ENCODE data around the gene BCAR1. TPM values are rescaled to one million over a fixed set of nuclear protein-coding genes. Genes with fewer than 3 reads are reported as not detected.
"Not testable (repeated sequence)": the region's sequence is repeated elsewhere in the genome, so short reads cannot be mapped to it uniquely, and the experiment has no call there.

Gene BCAR1
- total RNA-seq, 1 experiment from 2014 or later = 120 TPM

GRCh38 chr16:75207831-75208230, 43.6 kb downstream of the BCAR1 start:
- no TSS peak for BruUV-seq (replicated peaks)
- ChIA-PET CTCF (no interaction called here), POLR2A (no interaction called here)
- H3K9me3 ChIP-seq (ENCODE audit: control insufficient read depth, insufficient read depth, low read depth, low read length) = no peaks in the 10 kb centered on the region
- no peak overlapping the region for H3K4me3 ChIP-seq (ENCODE audit: low read depth in 2 of 2, low read length in 2 of 2)
- H3K27ac ChIP-seq (ENCODE audit: low read length) = no peak overlapping the region
- intact Hi-C loops (cut with micrococcal nuclease; ENCODE audit: unreplicated experiment) = loop anchor here (2.0 kb wide), 1 partner anchor 17 kb away; no protein-coding TSS in a partner anchor
- no peak for TF ChIP-seq SIN3A (IDR thresholded peaks at IDR 0.05; ENCODE audit: borderline replicate concordance, insufficient read depth, low read depth, low read length)
- no peak for TF ChIP-seq POLR2AphosphoS5 (IDR thresholded peaks at IDR 0.05; ENCODE audit: low read depth, low read length)
- no peak for TF ChIP-seq TCF7L2 (IDR thresholded peaks at IDR 0.05; ENCODE audit: low read depth, low read length)
- no peak for TF ChIP-seq REST (IDR thresholded peaks at IDR 0.05; ENCODE audit: insufficient read depth in 1 of 2, low read depth in 2 of 2, low read length in 1 of 2)
- TF ChIP-seq CTCF (IDR thresholded peaks at IDR 0.05) = no peak
- no peaks in the 10 kb centered on the region for H3K4me1 ChIP-seq (ENCODE audit: control insufficient read depth, insufficient read depth, low read length)
- in situ Hi-C loops (cut with HindIII; ENCODE audit: low pct_unique_long_range_greater_than_20kb, low sequenced_read_pairs) = no loop called here
- ATAC-seq (no peak), DNase-seq (ENCODE audit: low read depth, low spot score) (no peak)
- no peaks in the 10 kb centered on the region for H3K27me3 ChIP-seq (ENCODE audit: control insufficient read depth, insufficient read depth, low read length)
- no peaks in the 10 kb centered on the region for H3K36me3 ChIP-seq (ENCODE audit: control insufficient read depth, insufficient read depth, low read length)

- intact Hi-C loops (cut with micrococcal nuclease; ENCODE audit: unreplicated experiment) = loop anchor here (2.0 kb wide), 1 partner anchor 18 kb away; no protein-coding TSS in a partner anchor
- Histone ChIP-seq H3K4me3 (ENCODE audit: low read depth in 2 of 2, low read length in 2 of 2) (no peak within 1 kb of the TSS), H3K27ac (ENCODE audit: low read length) (no peak within 1 kb of the TSS), H3K27me3 (ENCODE audit: control insufficient read depth, insufficient read depth, low read length) (no peaks in the 10 kb centered on the region), H3K4me1 (ENCODE audit: control insufficient read depth, insufficient read depth, low read length) (no peaks in the 10 kb centered on the region), H3K9me3 (ENCODE audit: control insufficient read depth, insufficient read depth, low read depth, low read length) (no peaks in the 10 kb centered on the region), H3K36me3 (ENCODE audit: control insufficient read depth, insufficient read depth, low read length) (no peaks in the 10 kb centered on the region)
- peak; percentile 40 for ATAC-seq
- in situ Hi-C loops (cut with HindIII; ENCODE audit: low pct_unique_long_range_greater_than_20kb, low sequenced_read_pairs) = no loop called here
- ChIA-PET CTCF (interaction anchor here (0.6 kb wide), 1 partner anchor 303 kb away, joined by 4 read pairs; no protein-coding TSS in a partner anchor), POLR2A (no interaction called here)
- TF ChIP-seq REST (IDR thresholded peaks at IDR 0.05; ENCODE audit: insufficient read depth in 1 of 2, low read depth in 2 of 2, low read length in 1 of 2) (no peak), SIN3A (IDR thresholded peaks at IDR 0.05; ENCODE audit: borderline replicate concordance, insufficient read depth, low read depth, low read length) (no peak), POLR2AphosphoS5 (IDR thresholded peaks at IDR 0.05; ENCODE audit: low read depth, low read length) (no peak), TCF7L2 (IDR thresholded peaks at IDR 0.05; ENCODE audit: low read depth, low read length) (no peak), CTCF (IDR thresholded peaks at IDR 0.05) (no peak)
- BruUV-seq (replicated peaks) = no TSS peak
- DNase-seq (ENCODE audit: low read depth, low spot score) = no peak
Observed at GRCh38 chr16:75206749-75207451, 44.5 kb downstream of the BCAR1 start, which contains the start of gene CTRB2. Gene CTRB2, minus strand, starts transcription at chr16:75207161. Its CDS starts 20 bp downstream, at chr16:75207141.

GRCh38 chr16:75205961-75206748, 45.3 kb downstream of the BCAR1 start:
- H3K36me3 ChIP-seq (ENCODE audit: control insufficient read depth, insufficient read depth, low read length); DNase-seq (ENCODE audit: low read depth, low spot score); ATAC-seq; in situ Hi-C loops (cut with HindIII; ENCODE audit: low pct_unique_long_range_greater_than_20kb, low sequenced_read_pairs); H3K27ac ChIP-seq (ENCODE audit: low read length); BruUV-seq (replicated peaks); H3K27me3 ChIP-seq (ENCODE audit: control insufficient read depth, insufficient read depth, low read length); CTCF ChIA-PET; H3K4me1 ChIP-seq (ENCODE audit: control insufficient read depth, insufficient read depth, low read length); H3K9me3 ChIP-seq (ENCODE audit: control insufficient read depth, insufficient read depth, low read depth, low read length); H3K4me3 ChIP-seq (ENCODE audit: low read depth in 2 of 2, low read length in 2 of 2); POLR2A ChIA-PET: not testable (repeated sequence)
- intact Hi-C loops (cut with micrococcal nuclease; ENCODE audit: unreplicated experiment) = loop anchor here (2.0 kb wide), 1 partner anchor 19 kb away; no protein-coding TSS in a partner anchor

Measured in Panc1 (cell line).